Effector memory CD8-positive, alpha-beta T cell (primary cell): ENCODE measurements around the gene NFIX.
"Not testable (repeated sequence)": the region's sequence is repeated elsewhere in the genome, so short reads cannot be mapped to it uniquely, and the experiment has no call there.

ENCODE experiments used
- ATAC-seq: fragments of 150-1000 bp; cut with Tn5 transposase; replicated peaks from 2 replicates; pipeline ENCODE4 v1.10.0; 2021; ENCODE audit warnings: mild to moderate bottlenecking, moderate library complexity
- DNase-seq, 3 experiments: peaks; one replicate each; pipeline ENCODE4 v3.0.0; 2021
- H3K27ac Mint-ChIP-seq, 2 donors: one replicate each; pipeline ENCODE4 v1.8.0; 2022; ENCODE audit warnings: mild to moderate bottlenecking in 2 of 2, mixed read lengths in 2 of 2, moderate library complexity in 2 of 2
- H3K27me3 Mint-ChIP-seq, 2 donors: one replicate each; pipeline ENCODE4 v1.8.0; 2022; ENCODE audit warnings: mixed read lengths in 2 of 2
- H3K36me3 Mint-ChIP-seq: one replicate; pipeline ENCODE4 v1.8.0; 2022; ENCODE audit warnings: mild to moderate bottlenecking, moderate library complexity, mixed read lengths; ENCODE audit not compliant: insufficient read depth
- H3K4me1 Mint-ChIP-seq, 2 donors: one replicate each; pipeline ENCODE4 v1.8.0; 2022; ENCODE audit warnings: low read depth in 2 of 2, mixed read lengths in 2 of 2
- H3K4me3 Mint-ChIP-seq, 2 donors: one replicate each; pipeline ENCODE4 v1.8.0; 2022; ENCODE audit warnings: mild to moderate bottlenecking in 2 of 2, mixed read lengths in 2 of 2, moderate library complexity in 2 of 2
- H3K9me3 Mint-ChIP-seq, 2 donors: one replicate each; pipeline ENCODE4 v1.8.0; 2022; ENCODE audit warnings: mixed read lengths in 2 of 2
- total RNA-seq, 9 experiments: gene quantifications; one replicate each; lab custom pipeline; 2026; lab: John Stamatoyannopoulos, UW

NFIX gene
- 0.67 to 6.1 (median 4.3) reads per million in 9 experiments for total RNA-seq

DNA sequence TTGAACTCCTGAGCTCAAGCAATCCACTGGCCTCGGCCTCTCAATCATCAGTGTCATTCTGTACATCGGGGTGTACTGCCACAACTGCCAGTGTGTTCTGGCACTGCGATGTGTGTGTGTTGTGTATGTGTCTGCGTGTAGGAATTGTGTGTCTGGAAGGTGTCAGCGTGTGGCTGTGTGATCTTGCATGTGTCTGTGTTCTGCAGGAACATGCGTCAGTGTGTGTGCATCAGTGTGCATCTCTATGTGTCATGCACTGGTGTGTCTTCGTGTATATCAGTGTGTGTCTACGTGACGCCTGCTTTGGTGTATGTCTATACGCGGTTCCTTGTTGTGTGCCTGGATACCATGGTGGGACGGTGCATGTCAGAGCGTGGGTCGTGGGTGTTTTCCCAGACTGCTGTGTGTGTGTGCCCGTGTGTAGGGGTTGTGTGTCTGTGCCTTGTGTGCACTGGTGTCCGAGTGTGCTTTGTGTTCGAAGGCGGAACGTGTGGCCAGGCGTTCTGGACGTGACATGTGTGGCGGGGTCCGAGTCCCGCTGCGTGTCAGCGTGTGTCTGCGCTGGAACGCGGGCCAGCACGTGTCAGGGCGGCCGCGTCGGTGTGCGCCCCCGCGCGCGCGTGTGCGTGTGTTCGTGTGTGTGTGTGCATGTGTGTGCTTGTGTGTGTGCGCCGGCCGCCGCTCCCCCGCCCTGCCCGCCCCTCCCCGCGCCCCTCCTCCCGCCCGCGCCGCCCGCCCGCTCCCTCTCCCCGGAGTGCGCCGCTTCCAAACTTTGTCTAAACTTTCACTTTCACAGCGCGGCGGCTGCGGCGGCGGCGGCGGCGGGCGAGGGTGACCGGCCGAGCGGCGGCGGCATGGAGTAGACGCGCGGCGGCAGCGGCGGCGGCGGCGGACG lies at the start of gene NFIX:
Gene NFIX (plus strand): TSS at position 775 of the 895 bp plus-strand sequence. CDS start 363 bp downstream, outside the sequence.
- H3K9me3 Mint-ChIP-seq: no peaks in the 10 kb centered on the region
- H3K4me1 Mint-ChIP-seq: peaks cover 5 to 9% of the 10 kb centered on the region in 2 donors
- peak within 1 kb of the TSS; percentile 35 to 85 for H3K27ac Mint-ChIP-seq
- peak within 1 kb of the TSS; percentile 80 to 84 for H3K4me3 Mint-ChIP-seq
- H3K27me3 Mint-ChIP-seq: peaks cover 0 to 50% of the 10 kb centered on the region in 2 donors
- H3K36me3 Mint-ChIP-seq: peaks cover 13% of the 10 kb centered on the region
- peak; percentile 45 to 51 (median 49) for DNase-seq
- peak; percentile 63 for ATAC-seq

DNA sequence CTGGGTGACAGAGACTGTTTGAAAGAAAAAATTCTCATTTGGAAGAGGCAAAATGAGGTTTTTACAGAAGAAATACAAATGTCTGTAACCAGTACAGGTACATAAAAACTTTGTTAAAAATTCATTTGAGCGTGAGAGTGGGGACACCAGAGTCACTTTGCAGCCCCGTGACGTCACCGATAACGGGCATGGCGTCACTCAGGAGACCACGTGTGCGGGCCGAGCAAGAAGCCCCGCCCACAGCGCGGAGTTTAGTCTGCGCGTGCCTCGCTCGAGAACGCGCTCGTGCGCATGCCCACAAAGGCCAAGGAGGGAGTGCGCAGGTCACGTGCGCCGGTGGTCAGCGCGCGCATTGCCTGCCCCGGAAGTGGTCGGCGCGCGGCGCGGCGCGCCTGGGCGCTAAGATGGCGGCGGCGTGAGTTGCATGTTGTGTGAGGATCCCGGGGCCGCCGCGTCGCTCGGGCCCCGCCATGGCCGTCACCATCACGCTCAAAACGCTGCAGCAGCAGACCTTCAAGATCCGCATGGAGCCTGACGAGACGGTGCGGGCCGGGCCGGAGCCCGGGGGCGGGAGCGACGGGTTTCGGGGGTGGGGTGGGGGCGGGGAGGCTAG lies 49.7 kb upstream of the NFIX start, which contains the start of gene RAD23A:
Gene RAD23A (plus strand): TSS at position 384 of the 613 bp plus-strand sequence. CDS start 87 bp downstream, at position 471.
- peaks cover 83% of the 10 kb centered on the region for H3K36me3 Mint-ChIP-seq
- peak; percentile 98 to 99 (median 99) for DNase-seq
- H3K27ac Mint-ChIP-seq: peak within 1 kb of the TSS; percentile 98
- peak; percentile 85 for ATAC-seq
- no peaks in the 10 kb centered on the region for H3K9me3 Mint-ChIP-seq
- H3K4me1 Mint-ChIP-seq: peaks cover 20 to 34% of the 10 kb centered on the region in 2 donors
- H3K27me3 Mint-ChIP-seq: no peaks in the 10 kb centered on the region
- peak within 1 kb of the TSS; percentile 96 to 97 for H3K4me3 Mint-ChIP-seq

DNA sequence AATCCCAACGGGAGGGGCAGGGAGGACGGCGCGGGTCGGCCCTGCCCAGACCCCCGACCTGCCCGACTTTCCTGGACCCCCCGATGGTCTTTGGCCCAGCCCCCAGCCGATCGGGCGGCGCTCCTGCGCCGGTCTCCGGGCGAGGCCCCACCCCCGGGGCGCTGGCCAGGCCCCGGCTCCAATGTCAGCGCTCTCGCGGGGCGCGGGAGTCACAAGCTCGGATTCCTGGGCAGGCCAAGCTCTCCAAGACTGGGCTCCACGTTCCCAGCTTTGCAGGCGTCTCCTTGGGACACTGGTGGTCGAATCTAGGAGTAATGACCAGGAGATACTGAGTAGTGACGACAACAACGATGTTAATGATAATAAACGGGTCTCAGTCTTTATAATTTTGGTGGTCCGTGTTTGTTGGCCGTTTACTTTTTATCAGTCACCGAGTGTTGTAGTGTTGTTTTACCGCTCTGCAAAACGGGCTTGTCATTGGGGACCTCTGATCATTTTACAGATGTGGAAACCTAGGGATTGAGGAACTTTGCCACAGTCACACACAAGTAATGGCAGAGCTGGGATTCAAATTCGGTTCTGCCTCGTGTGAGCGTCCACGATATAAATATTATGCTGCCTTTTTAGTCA lies 49.1 kb upstream of the NFIX start:
- ATAC-seq (peak; percentile 53), DNase-seq (peak in 2 of 3 experiments; percentile 28 to 35)
- peak overlapping the region; percentile 96 to 97 for H3K4me3 Mint-ChIP-seq
- peaks cover 20 to 31% of the 10 kb centered on the region in 2 donors for H3K4me1 Mint-ChIP-seq
- H3K36me3 Mint-ChIP-seq: peaks cover 79% of the 10 kb centered on the region
- no peaks in the 10 kb centered on the region for H3K9me3 Mint-ChIP-seq
- peak overlapping the region; percentile 98 for H3K27ac Mint-ChIP-seq
- no peaks in the 10 kb centered on the region for H3K27me3 Mint-ChIP-seq

DNA sequence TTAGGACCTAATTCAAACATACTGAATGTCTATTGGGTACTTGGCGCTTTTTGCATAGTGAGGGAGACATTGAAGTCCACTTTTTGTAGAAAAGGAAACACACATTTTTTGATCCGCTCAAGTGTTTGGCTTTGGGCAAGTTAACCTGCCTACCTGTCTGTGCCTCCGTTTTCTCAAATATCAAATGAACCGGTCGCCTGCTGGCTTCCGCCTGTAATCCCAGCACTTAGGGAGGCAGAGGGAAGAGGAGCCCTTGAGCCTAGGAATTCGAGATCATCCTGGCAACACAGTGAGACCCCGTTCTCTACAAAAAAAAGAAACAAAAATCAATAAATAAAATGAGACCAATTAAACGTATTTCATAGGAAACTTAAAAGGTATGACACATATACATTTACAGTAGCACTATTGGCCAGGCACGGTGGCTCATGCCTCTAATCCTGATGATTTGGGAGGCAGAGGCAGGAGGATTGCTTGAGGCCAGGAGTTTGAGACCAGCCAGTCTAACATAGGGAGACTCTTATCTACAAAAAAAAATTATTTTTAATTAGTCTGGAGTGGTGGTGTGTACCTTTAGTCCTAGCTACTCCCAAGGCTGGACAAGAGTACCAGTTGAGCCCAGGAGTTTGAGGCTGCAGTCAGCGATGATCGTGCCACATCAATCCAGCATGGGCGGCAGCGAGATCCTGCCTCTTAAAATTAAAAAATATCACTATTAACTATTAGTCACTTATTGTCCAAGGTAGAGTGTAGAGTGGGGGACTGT lies 48.4 kb upstream of the NFIX start:
- DNase-seq: no peak
- no peaks in the 10 kb centered on the region for H3K9me3 Mint-ChIP-seq
- ATAC-seq: no peak
- H3K27me3 Mint-ChIP-seq: no peaks in the 10 kb centered on the region
- H3K27ac Mint-ChIP-seq: peak overlapping the region; percentile 98
- H3K4me3 Mint-ChIP-seq: peak overlapping the region; percentile 96 to 97
- H3K36me3 Mint-ChIP-seq: peaks cover 78% of the 10 kb centered on the region
- H3K4me1 Mint-ChIP-seq: peaks cover 20 to 31% of the 10 kb centered on the region in 2 donors

DNA sequence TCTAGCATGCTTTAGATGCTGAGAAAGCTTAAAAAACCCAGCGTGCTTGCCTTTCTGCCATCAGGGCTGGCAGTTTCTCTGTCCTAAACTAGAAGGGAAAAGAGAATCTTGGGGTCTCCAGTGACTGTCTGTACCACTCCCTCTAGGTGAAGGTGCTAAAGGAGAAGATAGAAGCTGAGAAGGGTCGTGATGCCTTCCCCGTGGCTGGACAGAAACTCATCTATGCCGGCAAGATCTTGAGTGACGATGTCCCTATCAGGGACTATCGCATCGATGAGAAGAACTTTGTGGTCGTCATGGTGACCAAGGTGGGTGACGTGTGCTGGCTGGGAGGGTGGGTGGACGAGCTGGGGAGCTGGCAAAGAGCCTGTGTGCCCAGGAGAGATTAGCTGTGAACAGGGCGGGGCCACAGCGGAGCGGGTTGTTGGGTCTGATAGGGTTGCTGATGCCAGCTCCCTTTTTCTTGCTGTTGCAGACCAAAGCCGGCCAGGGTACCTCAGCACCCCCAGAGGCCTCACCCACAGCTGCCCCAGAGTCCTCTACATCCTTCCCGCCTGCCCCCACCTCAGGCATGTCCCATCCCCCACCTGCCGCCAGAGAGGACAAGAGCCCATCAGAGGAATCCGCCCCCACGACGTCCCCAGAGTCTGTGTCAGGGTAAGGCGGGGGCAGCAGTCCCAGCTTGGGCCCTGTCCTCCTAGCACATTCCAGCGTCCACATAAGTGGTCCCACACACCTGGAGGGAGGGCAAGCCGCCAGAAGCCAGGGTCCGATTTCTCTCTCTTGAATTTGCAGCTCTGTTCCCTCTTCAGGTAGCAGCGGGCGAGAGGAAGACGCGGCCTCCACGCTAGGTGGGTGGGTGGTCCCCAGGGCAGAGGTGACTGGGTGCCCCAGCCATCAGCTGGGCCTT lies 47.3 kb upstream of the NFIX start:
- DNase-seq: no peak
- H3K4me3 Mint-ChIP-seq: peak overlapping the region in 1 of 2 donors; percentile 33
- H3K9me3 Mint-ChIP-seq: no peaks in the 10 kb centered on the region
- H3K4me1 Mint-ChIP-seq: peaks cover 20 to 26% of the 10 kb centered on the region in 2 donors
- H3K27me3 Mint-ChIP-seq: no peaks in the 10 kb centered on the region
- ATAC-seq: no peak
- H3K36me3 Mint-ChIP-seq: peaks cover 77% of the 10 kb centered on the region
- H3K27ac Mint-ChIP-seq: no peak overlapping the region

DNA sequence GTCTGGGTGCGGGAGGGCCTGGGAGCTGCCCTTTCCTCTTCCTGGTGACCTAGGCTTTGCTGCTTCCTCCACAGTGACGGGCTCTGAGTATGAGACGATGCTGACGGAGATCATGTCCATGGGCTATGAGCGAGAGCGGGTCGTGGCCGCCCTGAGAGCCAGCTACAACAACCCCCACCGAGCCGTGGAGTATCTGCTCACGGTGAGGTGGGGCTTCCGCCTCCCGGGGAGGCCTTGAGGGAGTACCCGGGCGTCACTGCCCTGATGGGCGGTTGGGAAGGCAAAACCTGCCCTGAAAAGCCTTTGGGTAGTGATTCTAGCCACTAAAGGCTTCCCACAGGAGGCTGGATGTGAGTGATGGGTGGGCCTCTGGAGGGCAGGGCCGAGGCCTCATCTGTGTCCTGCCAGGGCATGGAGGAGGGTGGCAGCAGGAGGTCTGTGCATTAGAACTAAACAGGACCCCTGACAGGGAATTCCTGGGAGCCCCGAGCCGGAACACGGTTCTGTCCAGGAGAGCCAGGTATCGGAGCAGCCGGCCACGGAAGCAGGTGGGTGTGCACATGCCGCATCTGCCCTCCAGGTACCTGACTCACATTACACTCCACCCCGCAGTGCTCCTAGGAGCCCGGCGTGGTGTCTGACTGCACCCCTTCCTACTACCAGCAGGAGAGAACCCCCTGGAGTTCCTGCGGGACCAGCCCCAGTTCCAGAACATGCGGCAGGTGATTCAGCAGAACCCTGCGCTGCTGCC lies 46.5 kb upstream of the NFIX start:
- Mint-ChIP-seq H3K4me3 (peak overlapping the region in 1 of 2 donors; percentile 33), H3K36me3 (peaks cover 73% of the 10 kb centered on the region), H3K27me3 (no peaks in the 10 kb centered on the region), H3K9me3 (no peaks in the 10 kb centered on the region), H3K27ac (no peak overlapping the region), H3K4me1 (peaks cover 15 to 21% of the 10 kb centered on the region in 2 donors)
- DNase-seq (no peak), ATAC-seq (no peak)

DNA sequence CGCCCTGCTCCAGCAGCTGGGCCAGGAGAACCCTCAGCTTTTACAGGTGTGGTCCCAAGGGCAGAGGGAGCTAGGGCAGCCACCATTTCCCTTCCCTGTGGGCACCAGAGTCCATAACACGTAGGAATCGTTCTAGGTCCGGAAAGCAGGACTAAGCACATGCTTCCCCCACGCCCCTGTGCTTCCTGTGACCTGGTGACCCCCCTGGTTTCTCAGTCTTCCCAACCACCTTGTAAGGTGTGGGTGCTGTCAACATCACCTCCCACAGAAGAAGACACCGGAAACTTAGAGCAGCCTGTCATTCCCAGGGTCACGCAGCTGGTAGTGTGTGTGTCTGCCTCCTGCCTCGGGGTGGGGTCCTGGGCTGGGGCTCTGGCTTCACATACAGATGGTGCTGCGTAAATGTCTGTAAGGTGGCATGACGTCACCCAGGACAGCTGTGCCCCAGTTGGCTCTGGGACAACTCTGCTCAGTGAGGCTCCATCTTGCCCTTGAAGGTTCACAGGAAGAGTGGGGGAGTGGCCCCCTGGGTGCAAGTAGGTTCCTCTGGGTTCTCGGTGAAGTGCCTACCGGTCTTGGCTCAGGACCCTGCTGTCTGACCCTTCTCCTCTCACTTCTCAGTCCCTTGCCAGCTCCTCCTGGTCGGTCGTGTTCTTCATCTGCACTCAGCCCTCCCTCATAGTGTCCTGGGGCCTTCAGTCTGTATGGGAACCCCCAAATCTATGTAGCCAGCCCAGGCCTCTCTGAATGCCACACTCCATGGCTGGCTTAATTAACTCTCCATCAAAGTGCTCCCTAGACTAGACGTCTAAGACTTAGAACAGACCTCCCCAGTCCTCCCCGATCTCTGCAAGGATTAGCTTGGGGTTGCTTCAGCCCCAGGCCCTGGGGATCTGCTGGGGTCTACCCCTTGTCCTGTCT lies 45.7 kb upstream of the NFIX start:
- H3K27ac Mint-ChIP-seq: no peak overlapping the region
- H3K4me3 Mint-ChIP-seq: no peak overlapping the region
- no peak for ATAC-seq
- no peaks in the 10 kb centered on the region for H3K9me3 Mint-ChIP-seq
- H3K36me3 Mint-ChIP-seq: peaks cover 71% of the 10 kb centered on the region
- peaks cover 20 to 24% of the 10 kb centered on the region in 2 donors for H3K4me1 Mint-ChIP-seq
- no peak for DNase-seq
- no peaks in the 10 kb centered on the region for H3K27me3 Mint-ChIP-seq

DNA sequence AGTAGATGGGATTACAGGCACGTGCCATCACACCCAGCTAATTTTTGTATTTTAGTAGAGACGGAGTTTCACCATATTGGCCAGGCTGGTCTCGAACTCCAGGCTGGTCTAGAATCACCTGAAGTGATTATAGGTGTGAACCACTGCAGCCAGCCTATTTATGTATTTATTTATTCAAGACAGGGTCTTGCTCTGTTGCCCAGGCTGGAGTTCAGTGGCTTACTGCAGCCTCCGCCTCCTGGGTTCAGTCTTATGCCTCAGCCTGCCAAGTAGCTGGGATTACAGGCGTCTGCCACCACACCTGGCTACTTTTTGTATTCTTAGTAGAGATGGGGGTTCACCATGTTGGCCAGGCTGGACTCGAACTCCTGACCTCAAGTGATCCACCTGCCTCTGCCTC lies 43.2 kb upstream of the NFIX start:
- not testable (repeated sequence) for H3K9me3 Mint-ChIP-seq
- H3K4me1 Mint-ChIP-seq: peaks cover 19 to 28% of the 10 kb centered on the region in 2 donors
- peak overlapping the region in 1 of 2 donors; percentile 12 for H3K27ac Mint-ChIP-seq

DNA sequence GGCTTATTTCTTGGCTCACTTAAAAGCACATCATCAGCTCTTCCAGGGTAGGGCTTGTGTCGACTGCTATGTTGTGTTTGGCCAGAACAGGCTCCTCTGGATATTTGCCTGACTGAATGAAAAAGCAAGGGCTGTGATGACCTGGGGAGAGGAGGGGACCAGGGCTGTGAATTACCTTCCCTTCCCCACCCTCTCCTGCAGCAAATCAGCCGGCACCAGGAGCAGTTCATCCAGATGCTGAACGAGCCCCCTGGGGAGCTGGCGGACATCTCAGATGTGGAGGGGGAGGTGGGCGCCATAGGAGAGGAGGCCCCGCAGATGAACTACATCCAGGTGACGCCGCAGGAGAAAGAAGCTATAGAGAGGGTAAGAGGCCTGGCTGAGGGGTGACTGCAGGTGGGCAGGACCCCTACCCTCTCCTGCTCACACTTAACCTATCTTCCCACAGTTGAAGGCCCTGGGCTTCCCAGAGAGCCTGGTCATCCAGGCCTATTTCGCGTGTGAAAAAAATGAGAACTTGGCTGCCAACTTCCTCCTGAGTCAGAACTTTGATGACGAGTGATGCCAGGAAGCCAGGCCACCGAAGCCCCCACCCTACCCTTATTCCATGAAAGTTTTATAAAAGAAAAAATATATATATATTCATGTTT lies 42.7 kb upstream of the NFIX start:
- no peak for ATAC-seq
- H3K27ac Mint-ChIP-seq: peak overlapping the region in 1 of 2 donors; percentile 12

More for the DNA sequence above, 43.2 kb upstream of the NFIX start:
- not testable (repeated sequence) for ATAC-seq, DNase-seq, H3K4me3 Mint-ChIP-seq, H3K27me3 Mint-ChIP-seq
- H3K36me3 Mint-ChIP-seq: peaks cover 60% of the 10 kb centered on the region

DNA sequence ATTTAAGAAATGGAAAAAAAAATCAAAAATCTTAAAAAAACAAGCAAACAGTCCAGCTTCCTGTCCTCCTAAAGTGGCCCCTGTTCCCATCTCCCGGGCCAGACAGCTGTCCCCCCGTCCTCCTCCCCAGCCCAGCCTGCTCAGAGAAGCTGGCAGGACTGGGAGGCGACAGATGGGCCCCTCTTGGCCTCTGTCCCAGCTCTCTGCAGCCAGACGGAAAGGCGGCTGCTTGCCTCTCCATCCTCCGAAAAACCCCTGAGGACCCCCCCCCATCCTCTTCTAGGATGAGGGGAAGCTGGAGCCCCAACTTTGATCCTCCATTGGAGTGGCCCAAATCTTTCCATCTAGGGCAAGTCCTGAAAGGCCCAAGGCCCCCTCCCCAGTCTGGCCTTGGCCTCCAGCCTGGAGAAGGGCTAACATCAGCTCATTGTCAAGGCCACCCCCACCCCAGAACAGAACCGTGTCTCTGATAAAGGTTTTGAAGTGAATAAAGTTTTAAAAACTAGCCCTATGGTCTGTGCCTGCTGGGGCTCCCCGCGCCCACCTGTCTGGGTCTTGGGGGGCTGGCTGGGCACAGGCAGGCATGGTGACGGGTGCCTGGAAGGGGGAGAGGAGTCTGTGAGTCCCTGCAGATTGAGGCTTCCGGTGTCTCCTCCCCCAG lies 42.0 kb upstream of the NFIX start:
- Mint-ChIP-seq H3K27me3 (no peaks in the 10 kb centered on the region), H3K4me3 (no peak overlapping the region), H3K9me3 (no peaks in the 10 kb centered on the region), H3K4me1 (peaks cover 19 to 24% of the 10 kb centered on the region in 2 donors), H3K36me3 (peaks cover 63% of the 10 kb centered on the region), H3K27ac (peak overlapping the region; percentile 75 to 89)
- ATAC-seq: no peak
- DNase-seq: no peak

More for the DNA sequence above, 42.7 kb upstream of the NFIX start:
- no peak for DNase-seq
- H3K4me3 Mint-ChIP-seq: no peak overlapping the region
- no peaks in the 10 kb centered on the region for H3K9me3 Mint-ChIP-seq
- H3K4me1 Mint-ChIP-seq: peaks cover 19 to 27% of the 10 kb centered on the region in 2 donors
- no peaks in the 10 kb centered on the region for H3K27me3 Mint-ChIP-seq
- peaks cover 65% of the 10 kb centered on the region for H3K36me3 Mint-ChIP-seq
